Measurements from ENCODE around the gene ATF7.
"Not testable (repeated sequence)": the region's sequence is repeated elsewhere in the genome, so short reads cannot be mapped to it uniquely, and the experiment has no call there.

The ATF7 gene

DNA sequence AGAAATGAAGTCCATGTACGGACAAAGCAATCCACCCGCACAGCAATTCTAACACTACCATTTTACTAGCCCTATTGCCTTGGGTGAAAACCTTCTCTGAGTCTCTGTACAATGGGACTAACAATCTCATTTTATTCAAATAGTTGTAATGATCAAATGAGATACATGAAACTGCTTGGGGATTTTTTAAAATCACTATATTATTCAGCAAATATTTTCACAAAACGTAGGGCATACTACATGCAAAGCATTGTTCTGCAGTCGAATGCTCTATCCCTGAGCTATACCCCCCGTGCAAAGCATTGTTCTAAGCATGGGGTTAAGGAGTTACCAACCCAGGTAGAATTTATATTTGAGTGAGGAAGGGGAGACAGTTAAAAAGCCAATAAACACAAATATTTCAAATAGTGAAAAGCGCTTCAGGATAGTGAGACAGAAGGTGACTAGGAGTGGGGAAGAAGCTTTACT lies 554 bp upstream of the ATF7 start:
- DNase-seq (ENCODE audit: low read depth): no peak

DNA sequence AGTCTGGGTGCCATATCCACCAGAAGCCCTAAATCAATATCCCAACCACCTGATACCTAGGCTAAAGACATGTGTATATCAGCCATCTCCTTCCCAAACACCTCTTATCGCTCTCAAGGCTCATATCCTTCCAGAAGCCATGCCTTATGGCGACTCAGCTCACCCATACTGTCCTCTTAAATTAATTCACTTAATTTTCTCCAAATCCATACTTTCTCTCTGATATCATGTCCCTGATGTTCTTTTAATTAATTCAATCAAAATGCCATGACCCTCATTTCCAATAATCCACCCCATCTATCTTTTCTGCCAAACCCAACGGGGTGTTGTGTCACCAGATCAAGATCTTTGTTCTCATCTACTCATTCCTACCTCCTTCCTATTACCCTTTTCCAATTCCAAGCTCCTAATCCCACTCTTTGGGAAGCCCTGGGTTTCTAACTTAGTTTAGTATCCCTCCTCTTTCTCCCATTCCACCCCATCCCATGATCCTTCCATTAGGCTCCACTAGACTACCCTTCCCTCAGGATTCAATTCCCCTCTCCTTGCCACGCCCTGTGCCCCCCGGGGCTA lies 723 bp downstream of the ATF7 start:
- no peak for DNase-seq (ENCODE audit: low read depth)

DNA sequence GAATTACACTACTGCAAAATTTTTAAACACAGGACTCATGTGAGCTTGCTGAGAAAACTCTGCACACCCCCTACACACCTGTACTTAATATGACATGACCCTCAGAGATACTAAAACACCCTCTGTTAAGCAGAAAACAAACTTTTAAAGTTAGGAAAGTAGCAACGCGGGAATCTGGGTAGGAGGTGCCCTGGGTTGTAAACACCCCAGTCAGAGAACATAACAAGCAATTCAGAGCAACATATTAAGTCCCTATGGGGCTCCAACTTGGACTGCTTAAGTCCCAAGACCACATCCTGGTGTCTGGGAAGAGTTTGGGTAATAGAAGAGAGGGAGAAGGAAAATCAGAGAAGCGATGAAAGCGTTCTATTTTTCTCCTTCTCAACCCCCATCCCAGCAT lies 1.2 kb downstream of the ATF7 start:
- DNase-seq (ENCODE audit: low read depth): peak; percentile 51

- DNase-seq (ENCODE audit: low read depth): peak; percentile 70
These were observed 1.7 kb downstream of the ATF7 start for GRCh38 chr12:53624458-53624857.

DNA sequence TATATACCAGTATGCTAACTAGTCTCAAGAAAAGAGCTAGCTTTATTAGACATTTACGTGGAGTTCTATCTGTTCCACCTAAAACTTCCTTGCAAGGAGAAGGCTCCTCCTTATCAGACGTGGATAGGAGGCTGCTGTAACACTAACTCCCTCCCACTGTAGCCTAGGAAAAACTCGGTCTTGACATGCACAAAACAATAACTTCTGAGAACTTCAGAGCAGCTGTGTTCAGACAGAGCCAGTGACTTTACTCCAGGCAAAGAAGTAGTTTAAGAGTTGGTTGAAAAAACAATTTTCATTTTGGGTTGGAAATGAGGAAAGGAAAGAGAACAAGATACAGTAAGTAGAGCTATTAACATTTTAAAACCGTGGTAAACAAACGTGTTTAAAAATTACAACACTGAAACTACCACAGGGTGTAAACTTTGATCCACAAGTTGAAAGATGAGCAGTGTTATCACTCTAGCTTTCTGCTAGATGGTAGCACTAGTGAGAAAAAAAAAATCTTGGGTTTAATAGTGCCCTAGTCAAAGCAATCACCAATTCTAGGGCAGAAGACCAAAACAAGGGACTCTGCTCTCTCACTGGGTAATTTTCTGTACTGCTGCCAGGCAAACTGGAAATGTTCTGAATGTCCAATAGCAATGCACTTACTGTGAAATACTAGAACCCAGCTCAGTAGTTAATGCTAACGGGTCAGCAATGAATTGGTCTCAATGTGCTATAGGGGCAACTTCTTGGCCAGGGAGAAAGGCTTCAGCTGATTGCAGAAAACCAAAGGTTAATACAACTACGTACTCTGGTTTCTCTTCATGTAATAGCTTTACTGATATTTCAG lies 2.4 kb downstream of the ATF7 start:
- DNase-seq (ENCODE audit: low read depth): peak; percentile 73

DNA sequence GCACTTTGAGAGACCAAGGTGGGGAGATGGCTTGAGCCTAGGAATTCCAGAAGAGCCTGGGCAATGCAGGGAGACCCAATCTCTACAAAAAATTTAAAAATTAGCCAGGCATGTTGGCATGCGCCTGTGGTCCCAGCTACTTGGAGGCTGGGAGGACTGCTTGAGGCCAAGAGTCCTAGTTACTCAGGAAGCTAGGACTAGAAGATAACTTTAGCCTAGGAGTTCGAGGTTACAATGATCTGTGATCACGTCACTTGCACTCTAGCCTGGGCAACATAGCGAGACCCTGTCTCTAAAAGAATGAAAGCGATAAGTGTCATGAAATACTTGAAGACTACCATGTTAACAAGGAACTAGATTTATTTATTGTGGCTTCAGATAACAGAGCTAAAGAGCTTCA lies 3.5 kb downstream of the ATF7 start:
- DNase-seq (ENCODE audit: low read depth): no peak

GRCh38 chr12:53618275-53618674 lies 7.9 kb downstream of the ATF7 start:
- no peak for DNase-seq (ENCODE audit: low read depth)

GRCh38 chr12:53617700-53618099 lies 8.5 kb downstream of the ATF7 start:
- DNase-seq (ENCODE audit: low read depth): no peak

GRCh38 chr12:53616950-53617349 lies 9.2 kb downstream of the ATF7 start:
- no peak for DNase-seq (ENCODE audit: low read depth)

DNA sequence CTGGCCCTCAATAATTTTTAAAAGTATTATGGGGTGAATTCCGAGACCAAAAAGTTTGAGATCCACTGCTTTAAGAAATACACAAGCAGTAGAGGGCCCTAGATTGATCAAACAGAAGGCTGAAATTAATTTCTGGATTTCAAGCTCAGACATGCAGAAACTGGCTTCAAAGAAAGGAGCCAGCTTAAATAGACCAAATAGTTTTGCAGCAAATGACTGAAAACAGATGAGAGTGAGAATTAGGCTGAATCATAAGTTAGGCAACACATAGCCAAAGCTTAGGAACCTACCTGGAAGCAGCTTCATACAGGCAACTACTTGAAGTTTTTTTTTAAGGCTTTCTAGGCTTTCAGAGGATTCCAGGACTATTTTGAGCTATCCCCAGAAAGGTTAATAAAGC lies 12.4 kb downstream of the ATF7 start:
- DNase-seq (ENCODE audit: low read depth): peak; percentile 53

DNA sequence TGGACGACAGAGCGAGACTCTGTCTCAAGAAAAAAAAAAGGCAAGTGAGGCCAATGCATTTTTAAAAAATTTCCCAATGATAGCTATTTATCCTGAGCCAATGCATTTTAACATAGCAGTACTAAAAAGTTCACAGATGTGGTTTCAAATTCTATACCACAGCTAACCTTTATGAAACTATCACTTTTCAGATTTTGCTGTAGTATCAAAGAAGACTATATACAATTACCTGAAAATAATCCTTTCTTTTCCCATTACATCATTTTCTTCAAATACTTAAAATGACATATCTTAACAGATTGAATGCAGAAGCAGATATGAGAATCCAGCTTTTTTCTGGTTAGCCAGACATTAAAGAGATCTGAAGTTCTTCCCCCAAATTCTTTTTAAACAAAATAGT lies 13.2 kb downstream of the ATF7 start:
- DNase-seq (ENCODE audit: low read depth): no peak

- no peak for DNase-seq (ENCODE audit: low read depth)
These were observed 14.9 kb downstream of the ATF7 start for GRCh38 chr12:53611304-53611703.

DNA sequence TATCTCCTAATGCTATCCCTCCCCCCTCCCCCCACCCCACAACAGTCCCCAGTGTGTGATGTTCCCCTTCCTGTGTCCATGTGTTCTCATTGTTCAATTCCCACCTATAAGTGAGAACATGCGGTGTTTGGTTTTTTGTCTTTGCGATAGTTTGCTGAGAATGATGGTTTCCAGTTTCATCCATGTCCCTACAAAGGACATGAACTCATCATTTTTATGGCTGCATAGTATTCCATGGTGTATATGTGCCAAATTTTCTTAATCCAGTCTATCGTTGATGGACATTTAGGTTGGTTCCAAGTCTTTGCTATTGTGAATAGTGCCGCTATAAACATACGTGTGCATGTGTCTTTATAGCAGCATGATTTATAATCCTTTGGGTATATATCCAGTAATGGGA lies 19.5 kb downstream of the ATF7 start:
- DNase-seq (ENCODE audit: low read depth): not testable (repeated sequence)

GRCh38 chr12:53604581-53604980 lies 21.6 kb downstream of the ATF7 start:
- no peak for DNase-seq (ENCODE audit: low read depth)

- no peak for DNase-seq (ENCODE audit: low read depth)
These were observed 22.4 kb downstream of the ATF7 start for GRCh38 chr12:53603804-53604203.

- no peak for DNase-seq (ENCODE audit: low read depth)
These were observed 23.0 kb downstream of the ATF7 start for GRCh38 chr12:53603196-53603595.

GRCh38 chr12:53602176-53602864 lies 23.9 kb downstream of the ATF7 start:
- no peak for DNase-seq (ENCODE audit: low read depth)

GRCh38 chr12:53601296-53601847 lies 24.8 kb downstream of the ATF7 start:
- DNase-seq (ENCODE audit: low read depth): no peak

DNA sequence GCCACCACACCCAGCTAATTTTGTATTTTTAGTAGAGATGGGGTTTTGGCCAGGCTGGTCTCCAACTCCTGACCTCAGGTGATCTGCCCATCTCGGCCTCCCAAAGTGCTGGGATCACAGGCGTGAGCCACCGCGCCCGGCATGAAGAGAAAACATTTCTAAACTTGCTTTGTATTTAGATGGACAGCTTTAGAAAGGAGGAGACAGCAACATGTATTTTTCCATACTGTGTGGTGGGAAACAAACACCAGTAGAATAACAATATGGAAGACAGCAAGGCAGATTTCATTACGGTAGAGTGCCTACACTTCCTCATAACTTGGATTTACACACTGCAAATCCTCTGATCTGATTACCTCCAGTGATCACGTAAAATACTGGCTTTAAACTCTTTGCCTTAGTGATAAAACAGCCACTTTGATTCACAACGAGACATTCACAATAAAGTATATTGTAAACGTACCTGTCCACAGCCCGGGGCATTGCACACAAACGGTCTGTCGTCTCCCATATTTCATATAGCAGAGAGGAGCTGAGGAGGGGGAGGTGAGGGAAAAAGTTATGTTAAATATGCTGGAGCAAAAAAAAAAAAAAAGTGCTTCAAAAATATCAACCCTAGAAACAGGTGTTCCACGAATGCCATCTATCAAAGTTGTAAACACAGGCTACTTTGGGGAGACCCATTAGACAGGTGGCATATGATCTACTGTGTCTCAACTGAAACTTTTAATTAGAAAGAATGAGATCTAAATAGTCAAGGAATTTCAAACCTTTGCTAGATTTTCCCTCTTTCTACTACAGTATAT lies 25.5 kb downstream of the ATF7 start:
- no peak for DNase-seq (ENCODE audit: low read depth)

DNA sequence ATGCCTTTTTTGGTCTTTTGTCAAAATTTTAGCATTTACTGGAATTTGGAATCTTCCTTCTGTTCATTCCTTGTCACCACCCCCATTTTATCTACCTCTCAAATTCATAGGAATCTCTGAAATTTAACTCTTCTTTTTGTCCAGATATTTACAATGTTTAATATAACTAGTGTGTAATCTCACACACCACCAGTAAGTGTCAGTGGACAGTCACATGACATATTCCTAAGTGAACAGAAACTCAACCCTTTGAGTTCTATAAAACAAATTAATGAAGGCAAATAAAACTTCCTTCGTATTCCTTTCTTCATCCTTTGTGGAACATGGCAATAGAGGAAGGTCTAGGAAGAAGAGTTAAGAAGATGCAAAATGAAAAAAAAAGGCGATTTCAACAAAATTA lies 26.6 kb downstream of the ATF7 start:
- no peak for DNase-seq (ENCODE audit: low read depth)

DNA sequence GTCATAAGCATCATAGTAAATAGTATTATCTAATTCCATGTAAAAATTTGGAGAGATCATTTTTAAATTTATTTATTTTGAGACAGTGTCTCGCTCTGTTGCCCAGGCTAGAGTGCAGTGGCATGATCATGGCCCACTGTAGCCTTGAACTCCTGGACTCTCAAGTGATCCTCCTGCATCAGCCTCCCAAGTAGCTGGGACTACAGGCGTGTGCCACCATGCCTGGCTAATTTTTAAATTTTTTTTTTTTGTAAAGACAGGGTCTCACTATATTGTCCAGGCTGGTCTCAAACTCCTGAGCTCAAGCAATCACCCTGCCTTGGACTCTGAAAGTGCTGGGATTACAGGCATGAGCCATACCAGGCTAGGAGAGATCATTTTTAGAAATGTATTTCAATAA lies 27.2 kb downstream of the ATF7 start:
- not testable (repeated sequence) for DNase-seq (ENCODE audit: low read depth)

DNA sequence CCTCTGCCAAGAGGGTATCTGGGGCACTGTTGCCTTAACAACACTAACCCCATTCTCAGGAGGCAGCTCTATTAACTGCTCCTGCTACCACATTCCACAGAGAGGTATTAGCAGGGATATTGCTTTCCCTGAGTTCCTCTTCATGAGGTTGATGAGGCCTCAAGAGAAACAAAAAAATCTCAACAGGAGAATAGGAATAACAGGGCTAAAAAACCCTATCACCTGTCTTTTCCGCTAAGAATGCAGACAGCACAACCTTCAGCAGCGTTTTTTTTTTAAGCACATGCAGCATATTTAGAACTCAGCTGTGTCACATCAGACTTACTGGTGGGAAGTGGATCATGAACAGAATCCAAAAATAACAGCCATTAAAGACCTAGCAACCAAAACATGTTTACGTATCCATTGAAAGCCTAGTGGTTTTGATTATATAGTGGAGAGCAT lies 29.2 kb downstream of the ATF7 start:
- DNase-seq (ENCODE audit: low read depth): peak; percentile 72
